ENCODE data around the gene DUSP8.

Gene DUSP8

DNA sequence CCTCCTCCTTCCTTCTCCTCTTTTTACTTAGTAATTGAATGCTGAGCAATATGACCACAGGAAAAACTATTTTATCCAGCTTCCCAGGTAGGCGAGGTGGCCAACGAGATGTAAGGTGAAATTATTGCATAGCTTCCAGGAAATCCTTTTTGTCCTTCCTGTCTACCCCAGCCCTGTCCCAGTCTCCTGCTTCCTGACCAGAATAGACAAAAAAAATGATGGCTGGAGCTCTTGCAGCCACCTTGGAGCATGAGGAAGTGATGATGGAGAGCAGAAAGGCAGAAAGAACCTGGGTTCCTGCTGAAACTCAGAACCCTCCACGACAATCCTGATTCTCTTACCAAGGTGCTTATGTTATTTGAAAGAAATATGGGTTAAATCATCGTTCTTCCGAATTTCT lies 33.9 kb downstream of the DUSP8 start:
- H3K4me3 ChIP-seq (ENCODE audit: low read depth, low read length), result no peak overlapping the region
- TF ChIP-seq, protein P1, sequence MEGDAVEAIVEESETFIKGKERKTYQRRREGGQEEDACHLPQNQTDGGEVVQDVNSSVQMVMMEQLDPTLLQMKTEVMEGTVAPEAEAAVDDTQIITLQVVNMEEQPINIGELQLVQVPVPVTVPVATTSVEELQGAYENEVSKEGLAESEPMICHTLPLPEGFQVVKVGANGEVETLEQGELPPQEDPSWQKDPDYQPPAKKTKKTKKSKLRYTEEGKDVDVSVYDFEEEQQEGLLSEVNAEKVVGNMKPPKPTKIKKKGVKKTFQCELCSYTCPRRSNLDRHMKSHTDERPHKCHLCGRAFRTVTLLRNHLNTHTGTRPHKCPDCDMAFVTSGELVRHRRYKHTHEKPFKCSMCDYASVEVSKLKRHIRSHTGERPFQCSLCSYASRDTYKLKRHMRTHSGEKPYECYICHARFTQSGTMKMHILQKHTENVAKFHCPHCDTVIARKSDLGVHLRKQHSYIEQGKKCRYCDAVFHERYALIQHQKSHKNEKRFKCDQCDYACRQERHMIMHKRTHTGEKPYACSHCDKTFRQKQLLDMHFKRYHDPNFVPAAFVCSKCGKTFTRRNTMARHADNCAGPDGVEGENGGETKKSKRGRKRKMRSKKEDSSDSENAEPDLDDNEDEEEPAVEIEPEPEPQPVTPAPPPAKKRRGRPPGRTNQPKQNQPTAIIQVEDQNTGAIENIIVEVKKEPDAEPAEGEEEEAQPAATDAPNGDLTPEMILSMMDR (IDR thresholded peaks at IDR 0.05; ENCODE audit: borderline replicate concordance, insufficient read depth, low read depth, low read length), result no peak

DNA sequence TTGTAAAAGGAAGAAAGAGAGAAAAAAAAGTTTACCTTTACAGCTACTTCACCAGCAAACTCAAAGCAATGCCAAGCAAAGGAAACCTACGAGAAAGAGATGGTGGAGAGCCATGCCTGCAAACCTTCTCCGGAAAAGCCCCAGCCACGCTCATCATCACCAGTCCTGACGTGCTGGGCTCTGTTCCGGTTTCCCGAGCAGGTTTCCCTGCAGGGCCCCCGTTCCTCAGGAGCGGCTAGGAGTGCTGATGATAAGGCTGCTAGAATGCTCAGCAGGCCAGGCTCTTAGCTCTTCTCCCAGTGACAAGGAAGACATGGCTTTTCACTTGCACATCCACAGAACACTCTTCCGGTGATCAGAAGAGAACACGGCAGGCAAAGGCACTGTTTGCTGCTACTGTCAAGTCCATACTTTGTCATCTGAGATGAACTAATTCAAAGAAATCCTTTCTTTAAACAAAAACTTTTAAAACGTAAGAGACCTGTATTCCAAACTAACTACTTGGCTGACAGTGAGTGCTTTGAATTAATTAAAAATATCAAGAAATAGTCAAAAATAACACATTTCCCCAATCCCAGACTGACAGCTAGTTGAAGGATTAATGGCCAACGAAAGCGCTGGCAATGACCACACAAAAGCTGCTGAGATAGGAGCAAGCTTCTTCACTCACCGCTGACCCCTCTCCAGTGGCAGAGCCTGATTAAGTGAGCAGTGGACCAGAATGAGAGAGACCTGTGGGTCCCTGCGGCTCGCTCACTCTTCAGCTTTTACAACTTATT lies 35.8 kb downstream of the DUSP8 start:
- no peak overlapping the region for H3K4me3 ChIP-seq (ENCODE audit: low read depth, low read length)
- TF ChIP-seq, protein P1 (IDR thresholded peaks at IDR 0.05; ENCODE audit: borderline replicate concordance, insufficient read depth, low read depth, low read length), result no peak

DNA sequence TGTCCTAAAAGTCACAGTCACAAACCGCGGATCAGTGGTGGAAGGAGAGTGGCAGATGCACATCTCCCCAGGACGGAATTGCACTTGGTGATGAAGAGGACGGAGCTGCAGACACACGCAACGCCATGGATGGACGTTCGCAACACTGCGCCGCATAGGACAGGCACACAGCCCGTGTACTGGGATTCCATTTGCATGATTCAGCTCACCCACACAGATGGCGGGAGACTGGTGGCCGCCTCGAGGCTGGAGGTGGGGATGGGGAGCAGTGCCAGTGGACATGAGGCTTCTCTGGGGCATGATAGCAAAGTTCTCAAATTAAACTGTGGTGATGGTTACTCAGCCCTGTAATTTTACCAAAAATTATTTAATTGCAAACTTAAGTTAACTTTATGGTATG lies 37.4 kb downstream of the DUSP8 start:
- H3K4me3 ChIP-seq (ENCODE audit: low read depth, low read length), result no peak overlapping the region
- TF ChIP-seq, protein P1 (IDR thresholded peaks at IDR 0.05; ENCODE audit: borderline replicate concordance, insufficient read depth, low read depth, low read length), result no peak

DNA sequence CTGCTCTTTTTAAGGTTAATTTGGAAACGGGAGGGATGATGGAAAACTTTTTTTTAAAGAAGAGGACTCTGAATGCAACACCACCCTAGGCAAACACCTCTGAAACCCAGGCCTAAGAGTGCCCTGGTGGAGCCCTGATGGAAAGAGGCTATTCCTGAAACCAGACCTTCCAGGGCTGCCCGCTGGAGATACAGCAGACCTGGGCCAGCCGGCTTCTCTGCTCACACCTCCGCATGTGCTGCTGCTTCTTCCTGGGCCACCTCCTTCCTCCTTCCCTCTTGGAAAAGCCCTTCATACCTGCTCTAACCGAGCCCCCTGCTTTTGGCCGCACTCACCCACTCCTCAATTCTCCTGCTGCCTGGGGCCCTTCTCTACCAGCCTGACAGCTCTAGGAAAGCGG lies 37.9 kb downstream of the DUSP8 start:
- TF ChIP-seq, protein P1 (IDR thresholded peaks at IDR 0.05; ENCODE audit: borderline replicate concordance, insufficient read depth, low read depth, low read length), result no peak
- H3K4me3 ChIP-seq (ENCODE audit: low read depth, low read length), result no peak overlapping the region

DNA sequence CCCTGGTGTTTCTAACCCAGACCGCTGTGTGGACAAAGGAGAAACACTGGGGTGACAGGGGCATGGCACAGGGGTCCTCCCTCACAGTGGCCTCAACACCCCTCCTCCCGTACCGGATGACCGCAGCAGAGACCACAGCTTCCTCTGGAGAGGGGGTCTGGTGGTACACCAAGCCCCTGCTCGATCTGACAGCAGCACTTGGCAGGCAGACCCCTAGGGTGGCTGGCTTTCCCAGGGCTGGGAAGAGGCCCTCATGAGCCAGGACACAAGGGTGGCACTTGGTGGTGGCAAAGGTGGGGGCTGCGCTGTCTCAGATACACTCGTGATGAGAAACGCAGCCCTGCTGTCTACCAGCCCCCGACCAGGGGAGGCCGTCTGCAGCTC lies 38.7 kb downstream of the DUSP8 start:
- TF ChIP-seq, protein P1 (IDR thresholded peaks at IDR 0.05; ENCODE audit: borderline replicate concordance, insufficient read depth, low read depth, low read length), result no peak

DNA sequence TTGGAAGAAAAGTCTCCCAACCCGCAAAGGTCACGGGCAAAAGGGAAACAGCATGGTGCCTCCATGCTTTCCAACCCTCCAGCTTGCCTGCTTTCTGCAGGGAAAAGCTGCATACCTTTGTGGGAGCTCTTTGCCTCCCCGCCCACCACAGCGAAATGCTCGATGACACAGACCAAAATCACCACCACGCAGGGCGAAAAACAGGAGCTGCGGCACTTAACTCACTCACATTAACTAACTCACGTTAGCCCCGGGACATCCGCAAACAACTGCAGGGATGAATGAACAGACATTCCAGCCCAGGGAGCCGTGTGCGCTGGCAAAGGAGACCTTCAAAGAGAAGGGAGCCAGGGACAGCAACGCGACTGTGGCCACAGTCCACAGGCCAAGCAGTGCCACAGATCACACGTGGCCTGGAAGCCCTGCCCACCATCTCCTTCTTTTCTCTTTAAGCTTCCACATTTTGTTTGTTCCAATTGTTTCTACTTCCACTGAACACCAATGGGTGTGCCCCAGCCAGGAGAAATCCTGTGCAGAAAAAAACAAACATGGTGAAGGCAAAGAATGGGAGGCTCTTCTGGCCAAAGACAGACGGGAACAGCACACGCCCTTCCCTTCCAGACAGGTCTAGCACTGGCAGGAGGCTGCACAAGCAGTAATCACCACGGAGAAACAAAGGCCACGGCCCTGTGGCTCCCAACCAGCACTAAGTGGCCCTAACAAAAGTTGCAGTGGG lies 39.3 kb downstream of the DUSP8 start:
- TF ChIP-seq, protein P1 (IDR thresholded peaks at IDR 0.05; ENCODE audit: borderline replicate concordance, insufficient read depth, low read depth, low read length), result no peak
- no peak overlapping the region for H3K4me3 ChIP-seq (ENCODE audit: low read depth, low read length)

More for the DNA sequence above, 38.7 kb downstream of the DUSP8 start:
- no peak overlapping the region for H3K4me3 ChIP-seq (ENCODE audit: low read depth, low read length)

All from GM12875 (cell line).